ENCODE data around the gene CMIP. TPM values are rescaled to one million over a fixed set of nuclear protein-coding genes. Genes with fewer than 3 reads are reported as not detected.

CMIP gene
- total RNA-seq, 1 donor from 2014 or later: 19.1 TPM

GRCh38 chr16:81517629-81518438 is 73.2 kb downstream of the CMIP start:
- no peak overlapping the region for H3K4me3 ChIP-seq (ENCODE audit: low read depth, low read length)
- DNase-seq (ENCODE audit: low read depth): no peak
- no peak for TF ChIP-seq CTCF (conservative IDR thresholded peaks at IDR 0.05; ENCODE audit: low read depth, low read length)

GRCh38 chr16:81518439-81518757 is 73.8 kb downstream of the CMIP start:
- DNase-seq (ENCODE audit: low read depth): no peak
- no peak overlapping the region for H3K4me3 ChIP-seq (ENCODE audit: low read depth, low read length)
- no peak for TF ChIP-seq CTCF (conservative IDR thresholded peaks at IDR 0.05; ENCODE audit: low read depth, low read length)

GRCh38 chr16:81519301-81520150 is 74.9 kb downstream of the CMIP start:
- no peak for TF ChIP-seq CTCF (conservative IDR thresholded peaks at IDR 0.05; ENCODE audit: low read depth, low read length)
- no peak for DNase-seq (ENCODE audit: low read depth)
- H3K4me3 ChIP-seq (ENCODE audit: low read depth, low read length): no peak overlapping the region

GRCh38 chr16:81520151-81520470 is 75.5 kb downstream of the CMIP start:
- no peak for DNase-seq (ENCODE audit: low read depth)

GRCh38 chr16:81520560-81521135 is 76.0 kb downstream of the CMIP start:
- DNase-seq (ENCODE audit: low read depth): no peak
- H3K4me3 ChIP-seq (ENCODE audit: low read depth, low read length): no peak overlapping the region
- no peak for TF ChIP-seq CTCF (conservative IDR thresholded peaks at IDR 0.05; ENCODE audit: low read depth, low read length)

More at GRCh38 chr16:81520151-81520470, 75.5 kb downstream of the CMIP start:
- no peak overlapping the region for H3K4me3 ChIP-seq (ENCODE audit: low read depth, low read length)
- no peak for TF ChIP-seq CTCF (conservative IDR thresholded peaks at IDR 0.05; ENCODE audit: low read depth, low read length)

GRCh38 chr16:81521141-81521626 is 76.6 kb downstream of the CMIP start:
- H3K4me3 ChIP-seq (ENCODE audit: low read depth, low read length): no peak overlapping the region
- no peak for DNase-seq (ENCODE audit: low read depth)
- TF ChIP-seq CTCF (conservative IDR thresholded peaks at IDR 0.05; ENCODE audit: low read depth, low read length): no peak
